Esophagus muscularis mucosa (tissue), 3 donors: ENCODE results near the gene USF3.

Experiments used
- CTCF ChIP-seq, 3 experiments: fragments of 200-600 bp in 2 of 3; fragments of 450-650 bp in 1 of 3; sonication (generic) in 2 of 3; IDR thresholded peaks; one replicate each; pipeline ENCODE4 v1.5.1; 2017 to 2019; ENCODE audit warnings: antibody characterized with exemption in 3 of 3, mild to moderate bottlenecking in 2 of 3, moderate library complexity in 1 of 3
- POLR2AphosphoS5 ChIP-seq, 2 donors: sonication (generic); formaldehyde crosslinking; IDR thresholded peaks; one replicate each; pipeline ENCODE4 v1.6.1; 2017; ENCODE audit warnings: antibody characterized with exemption in 2 of 2

- TF ChIP-seq POLR2AphosphoS5 (IDR thresholded peaks at IDR 0.05) (peak in 1 of 2 donors; percentile 26), CTCF (IDR thresholded peaks at IDR 0.05) (peak; percentile 78 to 93 (median 92))
These were observed 69.7 kb downstream of the USF3 start for GRCh38 chr3:113626503-113627371.
